ENCODE results near the gene PRMT7. TPM values are rescaled to one million over a fixed set of nuclear protein-coding genes. Genes with fewer than 3 reads are reported as not detected.
A peak's percentile ranks its signal among the peaks of the same experiment; 100 is the strongest.

The PRMT7 gene
- total RNA-seq, 4 donors from 2014 or later = 11.5 to 34.9 (median 27.4) TPM

- no peaks in the 10 kb centered on the region for H3K9me3 ChIP-seq
- no peak overlapping the region for H3K4me3 ChIP-seq
- WGBS, 2 donors (ENCODE audit: low coverage in 1 of 2) = 84 to 88% methylated on average over 3 of the region's 6 CpGs
- no peaks in the 10 kb centered on the region for H3K27me3 ChIP-seq
- ATAC-seq = no peak
- TF ChIP-seq POLR2A (IDR thresholded peaks at IDR 0.05) (no peak), EP300 (IDR thresholded peaks at IDR 0.05) (no peak), POLR2AphosphoS5 (IDR thresholded peaks at IDR 0.05) (no peak), CTCF (IDR thresholded peaks at IDR 0.05) (no peak)
- H3K27ac ChIP-seq = no peak overlapping the region
- no peaks in the 10 kb centered on the region for H3K4me1 ChIP-seq
- peaks cover 0 to 92% of the 10 kb centered on the region in 2 donors for H3K36me3 ChIP-seq
These were observed 8.5 kb downstream of the PRMT7 start for GRCh38 chr16:68319185-68319908.

GRCh38 chr16:68324336-68324735 is 13.5 kb downstream of the PRMT7 start:
- 75 to 93% methylated on average over 2 to 5 of the region's 5 CpGs for WGBS, 2 donors (ENCODE audit: low coverage in 1 of 2)
- no peak for TF ChIP-seq EP300 (IDR thresholded peaks at IDR 0.05)
- no peak for TF ChIP-seq POLR2AphosphoS5 (IDR thresholded peaks at IDR 0.05)
- no peak for TF ChIP-seq POLR2A (IDR thresholded peaks at IDR 0.05)
- no peak for TF ChIP-seq CTCF (IDR thresholded peaks at IDR 0.05)
- H3K4me1 ChIP-seq = no peaks in the 10 kb centered on the region
- H3K4me3 ChIP-seq = no peak overlapping the region
- no peak for ATAC-seq
- no peaks in the 10 kb centered on the region for H3K27me3 ChIP-seq
- H3K9me3 ChIP-seq = no peaks in the 10 kb centered on the region
- H3K36me3 ChIP-seq = peaks cover 0 to 84% of the 10 kb centered on the region in 2 donors
- H3K27ac ChIP-seq = no peak overlapping the region

- Histone ChIP-seq H3K36me3 (peaks cover 0 to 84% of the 10 kb centered on the region in 2 donors), H3K27ac (no peak overlapping the region), H3K4me3 (no peak overlapping the region), H3K9me3 (no peaks in the 10 kb centered on the region), H3K4me1 (no peaks in the 10 kb centered on the region), H3K27me3 (no peaks in the 10 kb centered on the region)
- TF ChIP-seq POLR2A (IDR thresholded peaks at IDR 0.05) (no peak), EP300 (IDR thresholded peaks at IDR 0.05) (no peak), POLR2AphosphoS5 (IDR thresholded peaks at IDR 0.05) (no peak), CTCF (IDR thresholded peaks at IDR 0.05) (no peak)
- 78 to 81% methylated on average over 4 to 6 of the region's 8 CpGs for WGBS, 2 donors (ENCODE audit: low coverage in 1 of 2)
- ATAC-seq = no peak
These were observed 14.1 kb downstream of the PRMT7 start for GRCh38 chr16:68324780-68325357.

GRCh38 chr16:68328151-68328859 is 17.5 kb downstream of the PRMT7 start:
- 40 to 69% methylated on average over 5 to 6 of the region's 13 CpGs for WGBS, 2 donors (ENCODE audit: low coverage in 1 of 2)
- Histone ChIP-seq H3K4me1 (peaks cover 0 to 15% (median 0%) of the 10 kb centered on the region in 3 donors), H3K27ac (no peak overlapping the region), H3K4me3 (no peak overlapping the region), H3K36me3 (peaks cover 0 to 69% of the 10 kb centered on the region in 2 donors), H3K27me3 (no peaks in the 10 kb centered on the region), H3K9me3 (no peaks in the 10 kb centered on the region)
- peak; percentile 88 for ATAC-seq
- peak; percentile 87 to 94 (median 88) for TF ChIP-seq CTCF (IDR thresholded peaks at IDR 0.05)
- no peak for TF ChIP-seq EP300 (IDR thresholded peaks at IDR 0.05)
- peak; percentile 7 for TF ChIP-seq POLR2AphosphoS5 (IDR thresholded peaks at IDR 0.05)
- TF ChIP-seq POLR2A (IDR thresholded peaks at IDR 0.05) = no peak

All from gastroesophageal sphincter (tissue), 4 donors.